Activated B cell treated with CpG ODN at 0.5 μM for 24 hours (primary cell): ENCODE data around the gene POLE. TPM values are rescaled to one million over a fixed set of nuclear protein-coding genes. Genes with fewer than 3 reads are reported as not detected.

Experiments
- ATAC-seq: fragments of 200-7000 bp; cut with Tn5 transposase; one replicate; pipeline ENCODE4 v1.10.0; 2021; ENCODE audit warnings: low read depth, mild to moderate bottlenecking, moderate library complexity
- CTCF ChIA-PET: fragments of 350-600 bp; sonication (Branson Sonifier 250); formaldehyde crosslinking; loops from one replicate; lab custom pipeline; 2021; ENCODE audit warnings: antibody characterized with exemption; lab: Charles Lee
- POLR2A ChIA-PET: fragments of 350-600 bp; sonication (Branson Sonifier 250); formaldehyde crosslinking; loops from one replicate; lab custom pipeline; 2021; ENCODE audit warnings: antibody characterized with exemption; lab: Charles Lee
- DNase-seq: peaks from one replicate; pipeline ENCODE4 v3.0.0; 2022
- H3K27ac Mint-ChIP-seq: one replicate; pipeline ENCODE4 v1.8.0; 2020; ENCODE audit warnings: mixed read lengths
- H3K27me3 Mint-ChIP-seq: one replicate; pipeline ENCODE4 v1.8.0; 2021; ENCODE audit warnings: mixed read lengths
- H3K36me3 Mint-ChIP-seq: one replicate; pipeline ENCODE4 v1.8.0; 2021; ENCODE audit warnings: low read depth, mixed read lengths
- H3K4me1 Mint-ChIP-seq: one replicate; pipeline ENCODE4 v1.8.0; 2021; ENCODE audit warnings: mixed read lengths
- H3K4me3 Mint-ChIP-seq: one replicate; pipeline ENCODE4 v1.8.0; 2020; ENCODE audit warnings: mild to moderate bottlenecking, mixed read lengths
- H3K9me3 Mint-ChIP-seq: one replicate; pipeline ENCODE4 v1.8.0; 2020; ENCODE audit warnings: mixed read lengths
- CTCF ChIP-seq: fragments of 200-600 bp; IDR thresholded peaks from one replicate; pipeline ENCODE4 v1.8.0; 2022; ENCODE audit warnings: antibody characterized with exemption, mild to moderate bottlenecking
- intact Hi-C: fragments of 100-400 bp; cut with micrococcal nuclease; formaldehyde crosslinking; loops from one replicate; pipeline ENCODE4 v1.15.1; 2024
- total RNA-seq: library from RNA; stranded (reverse); gene quantifications from 2 replicates; pipeline ENCODE4 v1.2.3, GENCODE V29; 2022

Gene POLE
- total RNA-seq, 1 donor from 2014 or later: 64.3 TPM

- Mint-ChIP-seq H3K27ac (no peak overlapping the region), H3K4me3 (no peak overlapping the region), H3K36me3 (peaks cover 60% of the 10 kb centered on the region), H3K27me3 (no peaks in the 10 kb centered on the region), H3K4me1 (peaks cover 17% of the 10 kb centered on the region), H3K9me3 (no peaks in the 10 kb centered on the region)
- ChIA-PET CTCF (interaction anchor here (1.4 to 1.5 kb wide), 2 partner anchors 9 to 14 kb away, joined by 4 to 6 read pairs; no protein-coding TSS in a partner anchor), POLR2A (no interaction called here)
- intact Hi-C loops: no loop called here
- no peak for ATAC-seq
- DNase-seq: no peak
- no peak for TF ChIP-seq CTCF
These were observed 57.8 kb downstream of the POLE start for GRCh38 chr12:132629330-132629729.

- ATAC-seq (no peak), DNase-seq (no peak)
- no peak for TF ChIP-seq CTCF
- Mint-ChIP-seq H3K4me1 (no peaks in the 10 kb centered on the region), H3K27me3 (no peaks in the 10 kb centered on the region), H3K4me3 (no peak overlapping the region), H3K36me3 (peaks cover 33% of the 10 kb centered on the region), H3K27ac (no peak overlapping the region), H3K9me3 (no peaks in the 10 kb centered on the region)
- ChIA-PET POLR2A (no interaction called here), CTCF (interaction anchor here (1.1 kb wide), 1 partner anchor 11 kb away, joined by 4 read pairs; no protein-coding TSS in a partner anchor)
- intact Hi-C loops: no loop called here
These were observed 61.3 kb downstream of the POLE start for GRCh38 chr12:132625731-132626430.

GRCh38 chr12:132624910-132625630 lies 62.1 kb downstream of the POLE start:
- POLR2A ChIA-PET: no interaction called here
- Mint-ChIP-seq H3K9me3 (no peaks in the 10 kb centered on the region), H3K27ac (no peak overlapping the region), H3K36me3 (peaks cover 24% of the 10 kb centered on the region), H3K4me3 (no peak overlapping the region), H3K4me1 (no peaks in the 10 kb centered on the region), H3K27me3 (no peaks in the 10 kb centered on the region)
- ATAC-seq (no peak), DNase-seq (no peak)
- CTCF ChIA-PET: interaction anchor here (1.1 kb wide), 1 partner anchor 10 kb away, joined by 4 read pairs; no protein-coding TSS in a partner anchor
- intact Hi-C loops: no loop called here
- TF ChIP-seq CTCF: no peak

- no peak for TF ChIP-seq CTCF
These were observed 62.8 kb downstream of the POLE start for GRCh38 chr12:132624186-132624855.

More at GRCh38 chr12:132624186-132624855, 62.8 kb downstream of the POLE start:
- Mint-ChIP-seq H3K27me3 (no peaks in the 10 kb centered on the region), H3K27ac (no peak overlapping the region), H3K36me3 (peaks cover 19% of the 10 kb centered on the region), H3K4me1 (no peaks in the 10 kb centered on the region), H3K4me3 (no peak overlapping the region), H3K9me3 (no peaks in the 10 kb centered on the region)
- CTCF ChIA-PET: no interaction called here
- ATAC-seq (no peak), DNase-seq (no peak)
- POLR2A ChIA-PET: no interaction called here
- intact Hi-C loops: no loop called here
